GM04503 (cell line): ENCODE results near the gene STMN1.
"Not testable (repeated sequence)": the region's sequence is repeated elsewhere in the genome, so short reads cannot be mapped to it uniquely, and the experiment has no call there.

ENCODE experiments used
- DNase-seq: peaks from one replicate; pipeline ENCODE4 v3.0.0-alpha.2; 2012; ENCODE audit warnings: low read depth

Gene STMN1

DNA sequence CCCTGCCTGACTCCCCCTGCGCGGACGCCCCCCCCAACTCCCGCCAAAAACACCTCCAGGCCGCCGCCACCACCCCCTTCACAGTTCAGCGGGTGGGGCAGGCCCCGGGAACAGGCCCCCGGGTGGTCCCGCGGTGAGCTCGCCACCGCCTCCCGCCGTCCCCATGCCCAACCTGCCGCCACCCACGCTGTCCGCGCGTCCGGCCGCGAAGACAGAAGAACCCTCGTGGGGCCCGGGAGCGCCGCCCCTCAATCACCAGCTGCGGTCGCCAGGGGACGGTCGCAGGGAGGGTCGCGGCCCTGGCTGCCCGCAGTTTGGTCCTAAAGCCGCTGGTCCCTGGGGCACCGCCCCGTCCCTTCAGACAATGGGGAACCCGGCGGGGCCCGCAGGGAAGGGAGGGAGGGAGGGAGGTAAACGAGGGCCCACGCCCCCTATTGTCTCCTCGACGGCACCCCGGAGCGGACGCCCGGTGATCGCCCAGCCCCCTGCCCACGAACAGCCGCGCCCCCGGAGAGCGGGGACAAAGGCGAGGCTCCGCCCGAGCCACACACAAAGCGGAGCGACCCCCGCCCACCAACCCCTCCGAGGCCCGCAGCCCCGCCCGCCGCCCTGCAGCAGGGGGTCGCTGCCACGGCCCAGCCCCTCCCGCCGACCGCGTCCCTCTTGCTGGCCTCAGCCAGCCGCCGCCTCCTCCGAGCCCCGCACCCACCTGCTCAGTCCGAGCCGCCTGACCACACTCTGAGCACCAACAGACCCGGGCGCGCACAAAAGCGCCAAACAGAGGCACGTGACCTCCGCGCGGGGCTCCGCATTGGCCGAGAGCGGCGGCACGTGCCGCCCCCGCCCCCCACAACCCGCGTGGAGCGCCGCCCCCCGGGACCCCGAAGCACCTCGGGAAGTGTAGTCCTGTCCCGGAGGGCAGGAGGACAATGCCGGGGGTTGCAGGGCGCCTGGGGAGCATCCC, at the start of gene STMN1:
Gene STMN1, minus strand, starts transcription at position 740 of the 964 bp plus-strand sequence. CDS start 1,743 bp downstream, outside the sequence.
- peak; percentile 27 for DNase-seq

DNA sequence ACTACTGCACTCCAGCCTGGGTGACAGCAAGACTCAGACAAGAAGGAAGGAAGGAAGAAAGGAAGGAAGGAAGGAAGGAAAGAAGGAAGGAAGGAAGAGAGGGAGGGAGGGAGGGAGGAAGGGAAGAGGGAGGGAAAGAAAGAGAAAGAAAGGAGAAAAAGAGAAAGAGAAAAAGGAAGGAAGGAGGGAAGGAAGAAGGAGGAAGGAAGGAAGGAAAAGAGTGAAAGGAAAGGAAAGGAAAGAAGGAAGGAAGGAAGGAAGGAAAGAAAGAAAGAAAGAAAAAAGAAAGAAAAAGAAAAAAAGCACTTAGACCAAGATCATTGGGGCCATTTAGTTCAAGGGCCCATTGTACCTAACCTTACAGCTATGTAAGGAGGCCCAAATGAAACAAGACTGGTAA, 49.3 kb upstream of the STMN1 start:
- no peak for DNase-seq

DNA sequence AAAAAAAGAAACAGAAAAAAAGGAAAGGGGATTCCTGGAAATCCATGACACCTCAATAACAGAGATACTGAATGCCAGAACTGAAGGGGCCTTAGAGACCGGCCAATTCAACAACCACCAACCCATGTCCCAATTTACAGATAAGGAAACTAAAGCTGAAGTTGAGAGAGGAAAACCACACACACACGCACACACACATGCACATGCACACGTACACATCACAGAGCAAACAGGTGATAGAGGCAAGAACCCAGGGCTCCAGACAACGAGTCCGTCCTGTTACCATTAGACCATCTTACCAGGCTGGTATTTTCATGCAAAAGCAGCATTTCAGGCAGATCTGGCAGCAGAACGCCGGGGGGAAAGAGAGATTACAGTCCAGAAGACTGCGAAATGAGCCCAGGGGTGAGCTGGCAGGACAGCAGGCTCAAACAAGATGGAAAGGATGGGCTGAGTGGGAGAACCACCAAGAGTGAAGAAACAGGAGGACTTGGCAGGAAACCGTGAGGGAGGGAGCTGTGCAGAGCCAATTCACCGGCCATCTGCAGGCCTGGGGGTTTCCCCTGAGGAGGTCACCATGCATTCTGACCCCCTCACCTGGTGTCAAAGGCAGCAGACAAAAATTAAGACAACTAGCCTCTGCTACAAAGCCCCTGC, 48.2 kb upstream of the STMN1 start:
- DNase-seq, result no peak

DNA sequence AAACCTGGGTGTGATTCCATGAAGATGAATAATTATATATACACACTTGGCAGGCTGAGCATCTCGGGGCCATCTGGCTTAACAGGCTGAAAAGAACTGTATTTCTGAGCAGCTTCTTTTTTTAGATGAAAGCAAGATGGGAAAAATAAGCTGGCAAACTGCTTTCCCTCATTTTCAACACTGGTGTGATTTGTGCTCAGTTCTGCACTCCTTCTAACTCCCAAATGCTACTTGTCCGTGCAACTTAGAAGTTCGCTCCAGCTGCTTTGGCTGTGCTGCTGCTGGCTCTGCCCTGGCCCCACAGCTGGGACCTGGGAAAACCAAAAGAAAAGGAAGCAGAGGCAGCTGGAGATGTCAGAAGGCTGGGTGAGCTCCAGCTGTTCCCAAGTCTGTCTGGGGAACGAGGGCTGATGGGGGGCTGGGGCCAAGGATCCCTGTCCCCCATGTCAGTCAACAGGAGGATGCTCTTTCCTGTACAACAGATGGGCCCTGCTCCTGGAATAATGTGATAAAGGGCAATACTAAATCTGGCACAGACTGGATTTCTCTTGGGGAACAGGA, 46.7 kb upstream of the STMN1 start:
- peak; percentile 66 for DNase-seq

DNA sequence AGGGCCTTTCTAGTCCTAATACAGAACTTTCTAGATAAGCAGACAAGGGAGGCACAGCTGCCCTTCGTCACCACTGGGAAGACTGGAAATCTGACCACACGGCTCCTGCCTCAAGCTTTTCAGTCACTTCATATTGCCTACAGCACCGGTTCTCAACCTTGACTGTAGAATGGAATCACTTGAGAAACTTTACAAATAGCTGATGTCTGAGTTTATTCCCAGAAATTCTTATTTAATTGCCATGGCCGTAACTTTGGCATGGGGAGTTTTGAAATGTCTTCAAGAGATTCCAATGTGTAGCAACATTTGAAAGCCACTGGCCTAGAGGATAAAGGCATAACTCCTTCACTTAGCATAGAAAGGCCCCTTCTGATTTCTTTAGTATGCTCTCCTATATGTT, 42.4 kb upstream of the STMN1 start:
- peak; percentile 44 for DNase-seq

DNA sequence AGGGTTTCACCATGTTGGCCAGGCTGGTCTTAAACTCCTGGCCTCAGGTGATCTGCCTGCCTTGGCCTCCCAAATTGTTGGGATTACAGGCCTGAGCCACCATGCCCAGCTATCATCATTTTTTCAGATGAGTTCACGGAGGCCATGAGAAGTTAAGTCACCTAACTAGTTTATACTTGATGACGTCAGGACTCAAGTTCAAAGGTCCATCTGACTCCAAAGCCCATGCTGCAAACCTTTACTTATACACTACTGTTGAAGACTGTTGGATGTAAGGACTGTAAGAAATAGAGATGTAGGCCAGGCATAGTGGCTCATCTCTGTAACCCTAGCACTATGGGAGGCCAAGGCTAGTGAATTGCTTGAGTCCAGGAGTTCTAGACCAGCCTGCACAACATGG, 40.8 kb upstream of the STMN1 start:
- no peak for DNase-seq

DNA sequence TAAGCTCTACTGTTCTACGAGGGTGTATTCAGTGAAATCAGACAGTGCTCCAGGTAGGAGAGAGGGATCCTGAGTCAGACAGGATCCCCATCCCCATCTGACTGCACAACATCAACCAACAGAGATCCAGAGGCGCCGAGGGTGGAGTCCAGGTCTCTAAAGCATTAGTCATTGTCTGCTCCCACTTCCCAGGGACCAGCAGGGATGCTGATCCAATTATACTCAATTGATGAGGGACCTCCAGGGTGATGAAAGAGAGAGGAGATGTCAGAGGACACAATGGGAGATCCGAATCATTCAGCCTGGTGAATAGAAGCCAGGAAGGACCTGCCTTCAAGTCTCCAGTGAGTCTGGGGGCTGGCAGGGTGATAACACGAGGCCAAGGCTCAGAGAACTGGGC, 39.5 kb upstream of the STMN1 start:
- no peak for DNase-seq

DNA sequence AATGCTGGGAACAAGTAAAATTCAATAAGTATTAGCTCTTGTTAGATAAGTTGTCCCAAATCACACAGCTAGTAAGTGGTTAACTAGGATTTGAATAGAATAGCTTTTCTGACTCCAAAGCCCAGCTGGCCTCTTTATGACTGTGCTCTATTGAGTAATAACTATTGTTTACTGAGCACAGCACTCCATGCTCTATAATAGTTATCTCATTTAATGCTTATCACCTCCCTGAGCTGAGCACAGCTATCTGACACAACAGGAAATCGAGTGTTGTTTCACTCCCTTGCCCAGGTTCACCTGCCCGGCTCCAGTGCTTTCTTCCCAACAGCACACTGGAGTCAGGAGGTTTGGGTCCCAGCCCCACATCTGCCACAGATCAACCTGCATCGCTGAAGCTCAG, 38.8 kb upstream of the STMN1 start:
- DNase-seq, result no peak

DNA sequence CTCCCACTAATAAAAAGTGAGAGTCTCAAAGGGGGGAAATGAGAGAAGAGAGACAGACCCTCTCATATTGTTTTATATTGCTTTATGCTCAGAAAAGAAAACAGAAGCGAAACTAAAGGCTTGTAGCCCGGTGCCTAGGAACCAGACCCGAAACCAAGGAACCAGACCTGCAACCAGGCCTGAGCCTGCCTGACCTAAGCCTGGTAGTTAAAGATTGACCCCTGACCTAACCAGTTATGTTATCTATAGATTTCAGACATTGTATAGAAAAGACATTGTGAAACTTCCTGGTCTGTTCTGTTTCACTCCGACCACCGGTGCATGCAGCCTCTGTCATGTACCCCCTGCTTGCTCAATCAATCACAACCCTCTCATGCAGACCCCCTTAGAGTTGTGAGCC, 37.3 kb upstream of the STMN1 start:
- DNase-seq, result not testable (repeated sequence)

DNA sequence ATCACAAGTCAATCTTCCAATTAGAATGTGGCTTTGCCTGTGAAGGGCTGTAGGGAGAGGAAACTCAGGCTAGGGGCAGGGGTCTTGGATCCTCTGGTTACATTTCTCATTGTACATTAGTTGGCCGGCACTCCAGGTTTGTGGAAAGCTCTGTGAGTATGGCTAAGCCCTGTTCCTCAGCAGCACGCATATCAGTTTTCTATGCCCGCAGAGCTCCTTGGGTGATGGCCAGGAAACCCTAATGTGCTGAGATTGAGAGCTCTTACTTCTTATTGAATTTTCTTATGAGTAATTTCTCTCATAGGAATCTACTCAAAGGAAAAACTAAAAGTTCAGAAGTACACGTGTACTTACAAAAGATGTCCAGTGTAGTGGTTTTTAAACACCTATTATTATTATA, 30.7 kb upstream of the STMN1 start:
- no peak for DNase-seq

DNA sequence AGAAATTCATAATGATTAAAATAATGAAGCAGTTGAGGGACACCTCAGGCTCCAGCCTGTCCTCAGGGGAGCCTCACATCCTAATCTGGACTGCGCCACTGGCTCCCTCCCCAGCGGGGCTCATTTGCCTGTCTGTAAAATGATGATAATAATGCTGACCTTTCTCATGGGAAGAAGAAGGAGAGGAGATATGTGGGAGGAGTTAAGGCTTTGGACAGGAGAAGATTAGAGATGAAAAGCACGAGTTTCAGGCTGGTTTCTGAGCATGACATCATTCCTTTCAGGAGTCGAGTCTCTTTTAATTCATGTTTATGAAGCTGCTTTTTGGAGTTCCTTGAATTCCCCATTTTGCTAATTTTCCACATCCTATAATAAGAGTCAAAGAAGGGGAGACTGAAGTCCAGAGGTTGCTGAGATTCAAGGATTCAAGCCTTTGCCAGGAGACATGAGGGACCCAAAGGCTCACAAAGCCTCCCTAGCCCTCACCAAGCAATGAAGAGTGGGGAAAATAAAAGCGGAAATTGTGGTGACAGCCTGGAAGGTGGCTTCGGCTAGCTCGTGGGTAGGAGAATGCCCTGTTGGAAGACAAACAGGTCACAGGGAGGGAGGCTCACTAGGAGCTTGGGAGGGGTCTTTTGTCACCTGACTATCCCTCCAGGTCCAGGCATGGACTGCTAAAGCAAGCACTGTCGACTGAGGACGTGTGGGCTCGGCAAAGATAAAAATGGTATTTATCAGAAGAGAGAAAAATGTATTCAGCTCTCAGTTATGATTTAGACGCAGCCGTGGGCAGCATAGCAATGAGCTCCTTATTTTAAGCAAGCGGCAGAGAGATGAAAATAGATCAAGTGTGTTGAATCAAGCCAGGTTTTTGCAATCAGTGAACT, 27.5 kb upstream of the STMN1 start:
- DNase-seq, result no peak

DNA sequence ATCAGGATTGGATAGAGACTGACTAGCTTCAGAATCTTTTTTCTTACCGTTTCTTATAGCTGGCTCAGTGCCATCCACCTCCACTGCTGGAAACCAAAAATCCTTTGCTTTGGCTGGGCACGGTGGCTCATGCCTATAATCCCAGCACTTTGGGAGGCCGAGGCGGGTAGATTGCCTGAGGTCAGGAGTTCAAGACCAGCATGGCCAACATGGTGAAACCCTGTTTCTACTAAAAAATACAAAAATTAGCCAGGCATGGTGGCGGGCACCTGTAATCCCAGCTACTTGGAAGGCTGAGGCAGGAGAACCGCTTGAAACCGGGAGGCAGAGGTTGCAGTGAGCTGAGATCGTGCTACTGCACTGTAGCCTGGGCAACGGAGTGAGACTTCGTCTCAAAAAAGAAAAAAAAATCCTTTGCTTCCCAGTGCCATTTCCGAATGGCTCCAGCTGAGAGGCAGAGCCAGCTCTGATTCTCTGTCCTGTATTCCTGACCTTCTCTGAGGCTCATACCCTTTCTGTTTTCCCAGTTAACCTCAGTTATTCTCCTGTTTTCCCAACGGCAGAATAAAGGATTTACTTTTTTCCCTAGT, 26.7 kb upstream of the STMN1 start:
- not testable (repeated sequence) for DNase-seq

DNA sequence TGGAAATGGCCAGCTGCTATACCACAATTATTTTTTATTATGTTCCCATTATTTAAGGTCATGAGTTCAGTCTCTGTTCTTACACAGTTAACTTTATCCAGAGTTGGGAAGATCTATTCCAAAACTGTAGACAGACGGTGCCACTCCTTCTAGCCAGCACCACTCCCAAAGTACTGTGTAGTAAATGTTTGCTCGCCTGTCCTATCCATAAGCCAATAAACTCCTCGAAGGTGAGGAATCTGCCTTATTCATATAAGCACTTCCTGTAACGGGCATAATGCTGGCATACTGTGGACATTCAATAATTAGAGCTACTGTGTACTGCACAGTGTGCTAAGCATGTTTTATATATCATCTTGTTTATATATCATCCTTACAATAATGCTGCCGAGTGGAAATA, 26.1 kb upstream of the STMN1 start:
- DNase-seq, result no peak

DNA sequence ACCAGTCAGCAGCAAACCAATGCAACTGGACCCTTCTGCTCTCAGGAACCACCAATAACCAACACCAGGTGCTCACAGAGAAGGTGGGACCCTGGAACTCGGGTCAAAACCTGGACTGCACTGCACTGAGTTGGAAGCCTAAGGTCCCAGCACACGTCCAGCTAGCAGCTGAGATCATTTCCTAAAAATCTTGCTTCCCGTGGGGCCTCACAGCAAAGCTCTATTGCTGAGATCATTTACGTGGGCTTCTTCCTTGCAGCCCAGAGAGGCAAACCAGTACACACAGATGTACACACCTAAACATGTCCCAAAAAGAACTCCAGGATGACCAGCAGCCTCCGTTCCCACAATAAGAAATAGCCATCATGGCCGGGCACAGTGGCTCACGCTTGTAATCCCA, 22.8 kb upstream of the STMN1 start:
- no peak for DNase-seq

DNA sequence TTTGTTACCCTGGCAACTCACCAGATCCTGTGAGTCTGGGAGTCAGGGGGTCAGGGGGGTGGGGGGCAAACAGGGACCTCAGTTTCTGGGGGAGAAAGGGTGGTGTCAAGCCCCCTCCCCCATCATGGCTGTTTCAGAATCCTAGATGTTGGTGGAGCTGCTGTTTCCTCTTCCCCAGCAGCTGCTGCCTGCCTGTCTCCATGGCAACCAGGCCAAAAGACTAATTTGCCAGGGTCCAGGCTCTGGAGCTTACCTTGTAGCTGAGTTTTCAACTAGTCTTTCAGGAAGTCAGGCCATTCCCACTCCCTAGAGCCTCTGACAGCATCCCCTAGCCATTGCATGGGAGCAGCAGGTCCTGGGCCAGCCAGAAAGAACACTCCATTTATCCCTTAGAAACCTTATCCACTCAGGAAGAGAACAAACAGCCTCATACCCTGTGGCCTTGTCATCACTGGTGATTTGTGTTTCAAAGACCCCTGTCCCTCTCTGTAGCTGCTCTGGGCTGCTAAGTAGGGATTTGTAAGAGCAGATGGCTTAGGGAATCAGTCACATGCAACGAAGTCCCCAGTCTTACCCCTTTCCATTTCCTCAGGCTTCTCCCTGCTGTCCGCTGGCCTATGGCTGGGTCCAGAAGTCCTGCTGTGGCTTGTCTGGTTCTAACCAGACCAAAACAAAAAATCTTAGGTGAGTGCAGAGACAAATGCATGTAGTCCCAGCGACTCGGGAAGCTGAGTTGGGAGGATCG, 21.5 kb upstream of the STMN1 start:
- no peak for DNase-seq

DNA sequence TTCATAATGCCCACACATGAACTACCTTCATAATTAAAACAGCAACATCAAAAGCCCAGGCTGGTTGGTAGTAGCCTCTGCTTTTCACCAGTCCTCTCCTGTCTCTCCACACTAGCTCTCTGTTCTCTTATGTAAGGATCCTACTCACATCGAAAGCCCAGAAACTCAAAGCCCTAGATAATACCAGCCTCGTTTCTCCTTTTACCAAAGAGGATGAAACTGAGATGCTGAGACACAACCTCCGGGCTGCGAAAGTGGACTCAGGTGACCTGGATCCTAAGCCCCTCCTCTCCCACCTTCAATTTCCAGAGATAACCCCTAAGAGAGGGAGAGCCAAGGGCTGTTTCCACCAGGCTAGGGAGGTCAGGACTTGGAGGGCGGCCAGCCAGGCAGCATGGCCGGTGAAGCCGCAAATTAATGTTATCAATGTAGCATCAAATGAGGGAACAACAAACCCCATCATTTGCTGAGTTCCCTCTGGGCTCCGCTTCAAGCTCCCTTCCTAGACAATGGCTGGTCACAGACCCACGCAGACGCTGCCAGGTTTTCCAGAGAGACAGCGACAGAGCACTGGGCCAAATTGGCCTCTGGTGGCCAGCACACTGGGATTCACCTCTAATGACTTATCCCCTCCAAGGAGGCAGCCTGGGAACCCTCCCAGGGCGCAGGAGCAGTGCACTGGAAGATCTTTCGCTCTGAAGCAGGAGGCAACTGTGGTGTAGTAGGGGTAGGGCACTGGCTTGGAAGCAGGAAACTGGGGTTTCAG, 20.7 kb upstream of the STMN1 start:
- no peak for DNase-seq

DNA sequence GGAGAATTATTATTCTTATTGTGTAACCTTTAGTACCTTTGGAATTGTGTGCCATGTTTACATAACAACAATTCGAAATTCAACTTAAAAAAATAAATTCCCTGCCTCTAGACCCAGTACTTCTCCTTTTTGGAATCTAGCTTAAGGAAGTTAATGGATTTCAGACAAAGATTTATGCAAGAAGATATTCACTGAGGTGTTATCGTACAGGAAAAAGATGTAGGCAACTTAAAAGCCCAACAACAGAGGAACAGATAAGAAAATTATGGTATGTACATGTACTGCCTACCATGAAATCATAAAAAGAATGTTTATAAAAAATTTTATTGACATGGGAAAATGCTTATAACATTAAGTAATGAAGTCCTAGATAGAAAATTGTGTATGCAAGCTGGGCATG, 18.2 kb upstream of the STMN1 start:
- no peak for DNase-seq

DNA sequence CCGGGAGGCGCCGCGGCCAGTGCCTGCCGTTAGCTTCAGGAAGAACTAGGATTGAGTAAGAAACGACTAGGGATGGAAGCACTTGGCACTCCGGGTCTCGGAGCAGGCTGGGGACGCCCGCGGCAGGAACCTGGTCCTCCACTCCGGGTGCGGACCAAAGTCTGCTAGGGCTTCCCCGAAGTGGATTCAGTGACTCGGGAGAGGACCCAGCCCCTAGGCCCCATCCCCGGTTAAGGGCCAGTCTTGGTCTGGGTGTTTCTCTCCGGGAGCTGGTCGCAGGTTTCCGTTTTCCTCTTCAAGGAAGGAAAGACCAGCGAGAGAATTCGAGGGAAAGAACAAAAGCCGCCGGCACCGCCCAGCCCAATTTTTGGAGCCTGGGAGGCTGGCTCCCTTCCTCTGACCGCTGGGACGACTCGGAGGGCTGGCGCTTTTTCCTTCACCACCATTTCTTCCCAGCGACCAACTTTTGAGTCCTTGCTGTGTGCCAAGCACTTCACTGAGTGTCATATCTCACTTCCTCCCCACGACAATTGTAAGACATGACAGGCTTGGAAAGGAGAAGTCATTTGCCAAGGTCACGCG, 16.8 kb upstream of the STMN1 start:
- no peak for DNase-seq

DNA sequence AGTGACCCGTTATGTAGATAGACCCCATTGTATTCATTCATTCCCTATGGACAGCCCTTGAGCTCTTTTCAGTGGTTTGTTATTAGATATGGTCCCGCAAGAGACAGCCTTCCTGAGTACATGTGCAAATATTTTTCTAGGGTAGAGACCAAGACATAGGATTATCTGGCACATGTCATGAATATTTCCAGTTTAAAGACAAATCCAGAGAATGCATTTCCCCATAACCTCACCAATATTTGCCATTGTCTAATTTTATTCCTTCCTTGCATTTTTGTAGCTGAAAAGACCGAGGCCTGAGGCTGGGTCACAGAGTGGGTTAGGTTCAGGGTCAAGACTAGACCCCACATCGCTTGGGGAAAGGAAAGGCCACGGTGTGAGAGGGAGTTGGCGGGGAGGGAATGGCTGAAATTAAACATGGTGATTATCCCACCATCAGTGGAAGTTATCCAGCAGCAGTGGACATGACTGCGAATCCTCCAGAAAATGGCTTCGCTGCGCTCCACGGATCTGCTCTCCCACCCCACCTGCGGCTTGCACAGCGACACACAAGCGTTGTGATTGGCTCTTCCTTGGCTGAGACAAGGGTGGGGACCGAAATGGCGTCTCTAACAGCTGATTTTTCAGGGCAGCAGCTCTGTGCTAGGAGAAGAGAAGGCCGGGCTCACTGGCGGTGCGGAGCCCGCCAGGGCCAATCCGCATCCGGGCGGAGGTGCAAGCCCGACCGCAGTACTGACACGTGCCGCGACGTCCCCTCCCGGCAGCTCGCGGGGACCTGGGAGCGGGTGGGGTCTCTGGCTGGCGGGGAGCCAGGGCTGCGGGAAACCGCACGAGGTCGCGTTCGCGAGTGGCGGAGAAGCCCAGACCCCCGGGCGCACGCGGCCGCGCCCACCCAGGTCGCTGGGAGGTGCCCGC, 16.1 kb upstream of the STMN1 start:
- DNase-seq, result no peak
